Sigmoid colon (tissue), 7 donors: ENCODE measurements around the gene CDC5L. TPM values are rescaled to one million over a fixed set of nuclear protein-coding genes. Genes with fewer than 3 reads are reported as not detected.

Source experiments
- DNase-seq: peaks from one replicate; pipeline ENCODE4 v3.0.0-alpha.2; 2019
- H3K27ac ChIP-seq, 4 donors: fragments of 200-600 bp; sonication (generic); one replicate each; pipeline ENCODE4 v1.5.1; 2016 to 2019; ENCODE audit warnings: mild to moderate bottlenecking in 1 of 4
- H3K27me3 ChIP-seq, 3 donors: fragments of 200-600 bp; sonication (generic); one replicate each; pipeline ENCODE4 v1.5.1; 2019; ENCODE audit warnings: mild to moderate bottlenecking in 1 of 3
- H3K36me3 ChIP-seq, 4 donors: fragments of 200-600 bp; sonication (generic); one replicate each; pipeline ENCODE4 v1.5.1; 2016 to 2019
- H3K4me1 ChIP-seq, 4 donors: fragments of 200-600 bp; sonication (generic); one replicate each; pipeline ENCODE4 v1.5.1; 2017 to 2019
- H3K4me3 ChIP-seq, 4 donors: fragments of 200-600 bp; sonication (generic); one replicate each; pipeline ENCODE4 v1.5.1; 2017 to 2019; ENCODE audit warnings: mild to moderate bottlenecking in 2 of 4, moderate library complexity in 1 of 4
- H3K9me3 ChIP-seq, 4 donors: fragments of 200-600 bp in 3 of 4; sonication (generic) in 3 of 4; one replicate each; pipeline versions ENCODE4 v1.5.1 to v1.6.1; 2013 to 2019
- EP300 ChIP-seq, 4 donors: sonication (generic); formaldehyde crosslinking; IDR thresholded peaks; one replicate each; pipeline ENCODE4 v1.6.1; 2017; ENCODE audit warnings: antibody characterized with exemption in 4 of 4
- POLR2A ChIP-seq, 2 donors: fragments of 450-650 bp; IDR thresholded peaks; one replicate each; pipeline ENCODE4 v1.6.1; 2016; ENCODE audit warnings: antibody characterized with exemption in 2 of 2, mild to moderate bottlenecking in 2 of 2, moderate library complexity in 2 of 2
- POLR2AphosphoS5 ChIP-seq, 4 donors: sonication (generic); formaldehyde crosslinking; IDR thresholded peaks; one replicate each; pipeline ENCODE4 v1.6.1; 2017; ENCODE audit warnings: antibody characterized with exemption in 4 of 4
- WGBS, 2 donors: extraction: QIAGEN DNeasy Blood & Tissue Kit; methylation state at CpG; one replicate each; pipeline ENCODE4 v1.1.7; 2013; 5-methylcytosine and 5-hydroxymethylcytosine counted together
- intact Hi-C: fragments of 100-400 bp; cut with DNase I; formaldehyde crosslinking; loops from one replicate; pipeline ENCODE4 v1.15.1; 2023
- polyA plus RNA-seq, 3 donors: library from polyadenylated mRNA; stranded (reverse); fragments of 200-250 nt; gene quantifications; one replicate each; pipeline ENCODE4 v1.2.3, GENCODE V29; 2013
- total RNA-seq, 4 donors: library from RNA; depleted of rRNA; stranded (reverse); fragments of >200 nt; gene quantifications; one replicate each; pipeline ENCODE4 v1.1.0, GENCODE V29; 2016
- TF ChIP-seq, protein P1 (sequence below), 4 experiments: fragments of 450-650 bp in 3 of 4; fragments of 200-600 bp in 1 of 4; IDR thresholded peaks; one replicate each; pipeline ENCODE4 v1.5.1; 2016 to 2019; ENCODE audit warnings: antibody characterized with exemption in 4 of 4, mild to moderate bottlenecking in 3 of 4, moderate library complexity in 2 of 4
- donor health status: healthy with polysubstance abuse.
- donor health status: Bipolar disorder and iron deficiency.
- donor health status: healthy.

The CDC5L gene
- total and polyA plus RNA-seq, 7 donors: 6.6 to 24.6 (median 18.0) TPM

DNA sequence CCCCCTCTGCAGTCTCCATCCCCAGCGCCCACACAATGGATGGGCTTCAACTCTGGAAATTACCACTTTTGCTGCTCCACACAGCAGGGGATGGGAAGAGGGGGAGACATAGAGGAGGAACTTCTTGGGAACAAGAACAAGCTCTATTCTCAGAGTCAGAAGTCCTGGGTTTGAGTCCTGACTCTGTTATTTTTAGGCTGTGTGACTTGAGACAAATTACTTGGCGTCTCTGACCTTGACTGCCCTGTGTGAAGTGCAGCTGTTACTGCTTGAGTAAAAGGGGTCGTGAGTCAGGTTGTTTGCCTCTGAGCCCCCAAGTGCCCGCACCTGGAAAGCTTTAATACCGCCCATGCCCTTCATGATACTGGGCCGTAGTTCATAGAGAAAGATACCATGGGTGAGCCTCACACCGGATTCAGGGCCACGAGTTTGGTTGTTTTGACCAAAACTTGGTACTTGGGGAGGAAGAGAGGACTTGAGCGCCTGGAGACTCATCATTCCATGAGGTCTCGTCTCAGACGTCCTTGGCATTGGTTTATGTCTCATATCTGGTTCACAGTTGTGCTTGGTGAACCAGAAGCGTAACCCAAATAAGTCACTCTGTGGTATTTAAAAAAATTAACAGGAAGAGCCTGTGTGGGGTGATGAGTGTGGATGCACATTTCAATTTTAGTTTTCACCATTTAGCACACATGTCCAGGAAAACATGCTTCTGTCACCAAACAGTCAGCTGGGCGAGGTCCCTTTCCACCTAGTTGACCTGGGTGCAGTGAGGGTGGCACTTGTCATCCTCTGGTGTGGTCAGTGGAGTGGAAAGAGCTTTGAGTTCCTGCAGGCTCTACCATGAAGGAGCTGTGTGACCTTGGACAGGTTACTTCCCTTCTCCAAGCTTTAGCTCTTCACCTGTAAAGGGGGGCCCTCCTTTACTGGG is 75.6 kb downstream of the CDC5L start:
- no peaks in the 10 kb centered on the region for H3K4me1 ChIP-seq
- TF ChIP-seq POLR2AphosphoS5 (IDR thresholded peaks at IDR 0.05) (no peak), POLR2A (IDR thresholded peaks at IDR 0.05) (no peak), EP300 (IDR thresholded peaks at IDR 0.05) (no peak)
- TF ChIP-seq, protein P1, sequence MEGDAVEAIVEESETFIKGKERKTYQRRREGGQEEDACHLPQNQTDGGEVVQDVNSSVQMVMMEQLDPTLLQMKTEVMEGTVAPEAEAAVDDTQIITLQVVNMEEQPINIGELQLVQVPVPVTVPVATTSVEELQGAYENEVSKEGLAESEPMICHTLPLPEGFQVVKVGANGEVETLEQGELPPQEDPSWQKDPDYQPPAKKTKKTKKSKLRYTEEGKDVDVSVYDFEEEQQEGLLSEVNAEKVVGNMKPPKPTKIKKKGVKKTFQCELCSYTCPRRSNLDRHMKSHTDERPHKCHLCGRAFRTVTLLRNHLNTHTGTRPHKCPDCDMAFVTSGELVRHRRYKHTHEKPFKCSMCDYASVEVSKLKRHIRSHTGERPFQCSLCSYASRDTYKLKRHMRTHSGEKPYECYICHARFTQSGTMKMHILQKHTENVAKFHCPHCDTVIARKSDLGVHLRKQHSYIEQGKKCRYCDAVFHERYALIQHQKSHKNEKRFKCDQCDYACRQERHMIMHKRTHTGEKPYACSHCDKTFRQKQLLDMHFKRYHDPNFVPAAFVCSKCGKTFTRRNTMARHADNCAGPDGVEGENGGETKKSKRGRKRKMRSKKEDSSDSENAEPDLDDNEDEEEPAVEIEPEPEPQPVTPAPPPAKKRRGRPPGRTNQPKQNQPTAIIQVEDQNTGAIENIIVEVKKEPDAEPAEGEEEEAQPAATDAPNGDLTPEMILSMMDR (IDR thresholded peaks at IDR 0.05): no peak
- no peak overlapping the region for H3K27ac ChIP-seq
- WGBS, 2 donors: 82 to 91% methylated on average over 13 of the region's 13 CpGs
- no peak for DNase-seq
- no peaks in the 10 kb centered on the region for H3K27me3 ChIP-seq
- intact Hi-C loops: no loop called here
- no peaks in the 10 kb centered on the region for H3K36me3 ChIP-seq
- no peaks in the 10 kb centered on the region for H3K9me3 ChIP-seq
- H3K4me3 ChIP-seq: no peak overlapping the region

DNA sequence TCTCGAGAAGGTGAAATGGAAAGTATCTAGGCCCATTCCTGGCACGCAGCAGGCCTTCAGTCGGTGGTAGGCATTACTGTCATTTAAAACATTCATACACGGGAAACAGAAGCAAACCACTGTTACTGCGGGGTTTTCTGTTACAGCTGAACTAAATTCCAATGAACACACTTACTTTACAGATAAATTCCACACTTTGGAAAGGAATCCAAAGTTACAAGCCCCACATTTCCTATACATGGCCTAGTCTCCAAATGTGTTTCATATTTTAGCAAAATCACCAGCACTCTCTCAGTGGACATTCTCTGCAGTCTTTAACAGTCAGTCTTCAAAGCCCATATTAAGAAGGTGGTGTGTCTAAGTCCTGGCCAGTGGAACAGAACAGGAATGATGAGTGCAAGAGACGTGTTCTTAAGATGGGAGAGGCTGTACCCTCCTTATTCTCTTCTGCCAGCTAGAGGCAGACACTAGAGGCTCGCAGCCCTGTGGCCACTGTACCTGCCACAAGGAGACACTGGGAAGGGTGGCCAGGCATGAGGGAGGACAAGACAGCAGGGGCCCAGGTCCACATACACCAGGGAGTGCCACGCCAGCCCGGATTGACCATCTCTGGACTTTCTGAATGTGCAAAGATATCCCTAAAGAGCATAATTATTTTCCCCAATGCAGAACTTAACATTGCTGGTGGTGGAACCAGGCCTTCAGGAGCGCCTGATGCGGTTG is 76.4 kb downstream of the CDC5L start:
- H3K27me3 ChIP-seq: no peaks in the 10 kb centered on the region
- DNase-seq: no peak

DNA sequence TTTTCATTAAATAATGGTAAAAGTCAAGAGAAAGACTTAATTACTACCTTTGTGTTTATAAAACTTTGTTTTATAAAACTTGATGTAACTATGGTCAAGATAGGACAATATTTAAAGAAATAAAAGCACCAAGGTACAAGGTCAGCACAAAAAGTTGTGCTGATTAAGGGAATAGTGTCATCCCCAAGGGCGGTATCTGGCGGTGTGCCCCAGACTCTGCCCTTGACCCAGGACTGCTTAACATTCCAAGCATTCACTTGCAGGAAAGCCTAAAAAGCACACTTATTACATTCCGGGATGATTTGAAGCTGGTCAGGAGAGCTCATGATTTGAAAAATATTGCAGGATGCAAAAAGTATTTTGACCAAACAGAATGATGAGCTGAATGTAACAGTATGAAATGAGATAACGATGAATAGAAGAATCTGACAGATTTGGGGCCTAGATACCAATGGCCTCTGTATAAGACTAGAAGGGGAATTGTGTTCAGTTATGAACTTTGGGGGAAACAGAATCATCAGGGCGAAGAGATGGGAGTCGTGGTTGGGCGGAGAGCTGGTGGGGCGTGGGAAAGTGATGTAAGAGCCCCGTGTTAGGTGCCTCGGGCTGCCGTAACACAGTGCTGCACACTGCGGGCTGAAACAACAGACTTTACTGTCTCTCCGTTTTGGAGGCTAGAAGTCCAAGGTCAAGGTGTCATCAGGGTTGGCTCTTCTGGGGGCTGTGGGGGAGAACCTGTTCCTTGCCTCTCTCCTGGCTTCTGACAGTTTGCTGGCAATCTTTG is 77.2 kb downstream of the CDC5L start:
- Histone ChIP-seq H3K9me3 (no peaks in the 10 kb centered on the region), H3K27ac (no peak overlapping the region), H3K36me3 (no peaks in the 10 kb centered on the region), H3K4me3 (no peak overlapping the region), H3K27me3 (no peaks in the 10 kb centered on the region), H3K4me1 (no peaks in the 10 kb centered on the region)
- no peak for DNase-seq
- TF ChIP-seq POLR2A (IDR thresholded peaks at IDR 0.05) (no peak), EP300 (IDR thresholded peaks at IDR 0.05) (no peak), POLR2AphosphoS5 (IDR thresholded peaks at IDR 0.05) (no peak)
- TF ChIP-seq, protein P1 (IDR thresholded peaks at IDR 0.05): no peak
- intact Hi-C loops: no loop called here
- WGBS, 2 donors: 79 to 86% methylated on average over 13 of the region's 13 CpGs

More for the DNA sequence above, 76.4 kb downstream of the CDC5L start:
- intact Hi-C loops: no loop called here
- Histone ChIP-seq H3K4me3 (no peak overlapping the region), H3K27ac (no peak overlapping the region), H3K4me1 (no peaks in the 10 kb centered on the region), H3K9me3 (no peaks in the 10 kb centered on the region), H3K36me3 (no peaks in the 10 kb centered on the region)
- 87 to 94% methylated on average over 11 of the region's 11 CpGs for WGBS, 2 donors
- TF ChIP-seq POLR2A (IDR thresholded peaks at IDR 0.05) (no peak), EP300 (IDR thresholded peaks at IDR 0.05) (no peak), POLR2AphosphoS5 (IDR thresholded peaks at IDR 0.05) (no peak)
- TF ChIP-seq, protein P1 (IDR thresholded peaks at IDR 0.05): no peak

DNA sequence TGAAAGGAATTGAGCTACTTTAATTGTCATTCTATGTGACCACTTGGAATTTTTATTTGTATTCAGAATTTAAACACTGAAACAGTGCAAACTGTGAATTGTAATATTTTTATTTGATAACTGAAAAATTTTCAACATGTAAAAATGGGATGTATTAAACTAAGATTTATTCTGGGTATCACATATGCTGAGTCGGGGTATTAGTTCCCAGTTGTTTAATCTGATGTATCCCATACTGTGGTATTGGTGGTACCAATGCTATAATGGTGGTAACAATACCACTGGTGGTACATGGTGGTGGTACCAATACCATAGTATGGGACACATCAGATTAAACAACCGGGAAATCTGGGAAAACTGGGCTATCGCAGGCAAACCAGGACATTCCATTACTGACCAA is 79.4 kb downstream of the CDC5L start:
- WGBS, 2 donors: 81 to 93% methylated on average over 3 of the region's 3 CpGs
- TF ChIP-seq POLR2A (IDR thresholded peaks at IDR 0.05) (no peak), POLR2AphosphoS5 (IDR thresholded peaks at IDR 0.05) (no peak), EP300 (IDR thresholded peaks at IDR 0.05) (no peak)
- TF ChIP-seq, protein P1 (IDR thresholded peaks at IDR 0.05): no peak

More for the DNA sequence above, 79.4 kb downstream of the CDC5L start:
- H3K27me3 ChIP-seq: no peaks in the 10 kb centered on the region
- H3K4me3 ChIP-seq: no peak overlapping the region
- H3K9me3 ChIP-seq: no peaks in the 10 kb centered on the region
- DNase-seq: no peak
- intact Hi-C loops: no loop called here
- H3K27ac ChIP-seq: no peak overlapping the region
- no peaks in the 10 kb centered on the region for H3K4me1 ChIP-seq
- H3K36me3 ChIP-seq: no peaks in the 10 kb centered on the region
